Naive thymus-derived CD4-positive, alpha-beta T cell (primary cell): ENCODE data around the gene COQ4. TPM values are rescaled to one million over a fixed set of nuclear protein-coding genes. Genes with fewer than 3 reads are reported as not detected.

Source experiments
- ATAC-seq: fragments of 150-1000 bp; cut with Tn5 transposase; 2 replicates; pipeline ENCODE4 v1.10.0; 2021; ENCODE audit warnings: mild to moderate bottlenecking, moderate library complexity
- CTCF ChIA-PET: fragments of 350-600 bp; sonication (Branson Sonifier 250); formaldehyde crosslinking; loops from one replicate; lab custom pipeline; 2021; ENCODE audit warnings: antibody characterized with exemption; lab: Charles Lee
- POLR2A ChIA-PET: fragments of 350-600 bp; sonication (Branson Sonifier 250); formaldehyde crosslinking; loops from one replicate; lab custom pipeline; 2021; ENCODE audit warnings: antibody characterized with exemption, inconsistent platforms; lab: Charles Lee
- DNase-seq, 9 donors: peaks; one replicate each; pipeline versions ENCODE4 v3.0.0 to v3.0.0-alpha.2; 2020 to 2022; ENCODE audit warnings: mixed read lengths in 1 of 9
- H3K27ac ChIP-seq: one replicate; pipeline ENCODE4 v1.7.0; 2013; ENCODE audit warnings: mild to moderate bottlenecking, low read depth, low read length, moderate library complexity
- H3K27me3 ChIP-seq, 2 donors: one replicate each; pipeline ENCODE4 v1.7.0; 2013; ENCODE audit warnings: low read length in 2 of 2, mild to moderate bottlenecking in 2 of 2, moderate library complexity in 2 of 2; ENCODE audit not compliant: control insufficient read depth in 2 of 2, insufficient read depth in 2 of 2
- H3K36me3 ChIP-seq, 3 experiments: 1 replicate in 2 of 3; 2 replicates in 1 of 3; pipeline ENCODE4 v1.7.0; 2013; ENCODE audit warnings: low read length in 3 of 3, mild to moderate bottlenecking in 3 of 3, moderate library complexity in 1 of 3; ENCODE audit not compliant: insufficient read depth in 3 of 3, control insufficient read depth in 2 of 3
- H3K4me1 ChIP-seq, 2 donors: one replicate each; pipeline ENCODE4 v1.7.0; 2013; ENCODE audit warnings: low read length in 2 of 2, mild to moderate bottlenecking in 2 of 2, moderate library complexity in 1 of 2; ENCODE audit not compliant: control insufficient read depth in 2 of 2, insufficient read depth in 2 of 2
- H3K4me3 ChIP-seq: 2 replicates; pipeline ENCODE4 v1.7.0; 2013; ENCODE audit warnings: mild to moderate bottlenecking, low read length
- H3K9me3 ChIP-seq, 3 experiments: 1 replicate in 2 of 3; 2 replicates in 1 of 3; pipeline ENCODE4 v1.7.0; 2013; ENCODE audit warnings: low read length in 3 of 3; ENCODE audit not compliant: control insufficient read depth in 2 of 3
- H3K27ac Mint-ChIP-seq, 9 donors: one replicate each; pipeline ENCODE4 v1.8.0; 2020 to 2022; ENCODE audit warnings: mixed read lengths in 9 of 9, mild to moderate bottlenecking in 8 of 9, moderate library complexity in 5 of 9, inconsistent platforms in 2 of 9
- H3K27me3 Mint-ChIP-seq, 5 donors: one replicate each; pipeline ENCODE4 v1.8.0; 2021 to 2022; ENCODE audit warnings: mixed read lengths in 5 of 5, mild to moderate bottlenecking in 1 of 5
- H3K36me3 Mint-ChIP-seq, 5 donors: one replicate each; pipeline ENCODE4 v1.8.0; 2020 to 2022; ENCODE audit warnings: mixed read lengths in 5 of 5, mild to moderate bottlenecking in 3 of 5, inconsistent platforms in 1 of 5
- H3K4me1 Mint-ChIP-seq, 7 donors: one replicate each; pipeline ENCODE4 v1.8.0; 2020 to 2022; ENCODE audit warnings: mixed read lengths in 7 of 7, mild to moderate bottlenecking in 3 of 7, inconsistent platforms in 1 of 7
- H3K4me3 Mint-ChIP-seq, 10 donors: one replicate each; pipeline ENCODE4 v1.8.0; 2020 to 2022; ENCODE audit warnings: mild to moderate bottlenecking in 10 of 10, mixed read lengths in 10 of 10, moderate library complexity in 6 of 10, inconsistent platforms in 2 of 10
- H3K9me3 Mint-ChIP-seq, 11 donors: one replicate each; pipeline ENCODE4 v1.8.0; 2020 to 2022; ENCODE audit warnings: mixed read lengths in 11 of 11, mild to moderate bottlenecking in 4 of 11, inconsistent platforms in 1 of 11, moderate library complexity in 1 of 11
- intact Hi-C, 2 donors: fragments of 100-400 bp; cut with micrococcal nuclease; formaldehyde crosslinking; loops; one replicate each; pipeline ENCODE4 v1.15.1; 2023
- polyA plus RNA-seq, 2 donors: library from polyadenylated mRNA; unstranded; fragments of 300-500 nt; fragmentation: Illumina TruSeq; gene quantifications; one replicate each; pipeline ENCODE4 v1.2.3, GENCODE V29; 2021
- total RNA-seq, 6 experiments: library from RNA in 5 of 6; stranded (reverse) in 5 of 6; gene quantifications; 1 replicate in 5 of 6; 2 replicates in 1 of 6; pipeline ENCODE4 v1.2.3 and lab custom pipeline; 2021 to 2026

COQ4 gene
- total and polyA plus RNA-seq, 7 experiments from 2014 or later, result 29.6 to 47.2 (median 35.9) TPM

DNA sequence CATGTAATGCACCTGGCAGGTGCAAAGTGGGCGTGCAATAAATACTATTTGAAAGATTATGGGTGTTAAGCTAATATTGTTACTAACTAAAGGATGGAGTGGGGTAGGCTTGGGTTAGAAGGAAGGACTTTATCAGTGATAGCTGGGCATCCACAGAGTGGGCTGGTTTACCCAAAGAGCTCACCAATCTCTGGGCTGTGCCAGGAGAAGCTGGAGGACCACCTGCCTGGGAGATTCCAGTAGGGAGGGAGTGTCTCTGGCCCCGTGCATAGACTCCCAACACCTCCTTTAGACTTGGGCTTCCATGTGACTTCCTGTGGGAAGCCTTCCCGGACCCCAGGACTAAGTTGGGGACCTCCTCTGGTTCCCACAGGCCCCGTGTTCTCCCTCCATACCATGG is 42.9 kb downstream of the COQ4 start:
- Mint-ChIP-seq H3K36me3 (no peaks in the 10 kb centered on the region), H3K27me3 (no peaks in the 10 kb centered on the region), H3K4me1 (peaks cover 5 to 27% (median 10%) of the 10 kb centered on the region in 7 donors), H3K9me3 (no peaks in the 10 kb centered on the region), H3K27ac (peak overlapping the region in 4 of 9 donors; percentile 15 to 61 (median 47)), H3K4me3 (peak overlapping the region in 9 of 10 donors; percentile 14 to 74 (median 51))
- peak overlapping the region; percentile 43 for H3K27ac ChIP-seq
- H3K27me3 ChIP-seq, result no peaks in the 10 kb centered on the region
- no peaks in the 10 kb centered on the region for H3K36me3 ChIP-seq
- no peak for DNase-seq
- intact Hi-C loops, result loop anchor here in 1 of 2 donors (10.0 kb wide), 1 partner anchor 519 kb away; the partner anchor contains the start of genes KYAT1 and LRRC8A
- no peak for ATAC-seq
- no peak overlapping the region for H3K4me3 ChIP-seq
- CTCF ChIA-PET, result interaction anchor here (0.6 kb wide), 1 partner anchor 129 kb away, joined by 3 read pairs; no protein-coding TSS in a partner anchor
- H3K9me3 ChIP-seq, result no peaks in the 10 kb centered on the region
- POLR2A ChIA-PET, result interaction anchor here (0.6 to 0.7 kb wide), 3 partner anchors 90 to 710 kb away, joined by 3 to 4 read pairs (median 3); partner anchors contain the start of genes DOLK, GOLGA2, NUP188 and SWI5
- H3K4me1 ChIP-seq, result peaks cover 10 to 12% of the 10 kb centered on the region in 2 donors

GRCh38 chr9:128369024-128369706 is 46.5 kb downstream of the COQ4 start:
- DNase-seq (no peak), ATAC-seq (no peak)
- POLR2A ChIA-PET, result interaction anchor here (0.8 kb wide), 2 partner anchors 8 to 29 kb away, joined by 3 read pairs; partner anchors contain the start of gene SLC27A4
- peaks cover 0 to 13% (median 0%) of the 10 kb centered on the region in 3 experiments for H3K36me3 ChIP-seq
- Mint-ChIP-seq H3K9me3 (peaks cover 0 to 2% (median 0%) of the 10 kb centered on the region in 11 donors), H3K4me1 (peaks cover 18 to 47% (median 37%) of the 10 kb centered on the region in 7 donors), H3K36me3 (peaks cover 0 to 9% (median 6%) of the 10 kb centered on the region in 5 donors), H3K27me3 (no peaks in the 10 kb centered on the region), H3K4me3 (peak overlapping the region in 1 of 10 donors; percentile 29), H3K27ac (peak overlapping the region in 2 of 9 donors; percentile 41 to 43)
- H3K4me1 ChIP-seq, result peaks cover 17 to 22% of the 10 kb centered on the region in 2 donors
- intact Hi-C loops, result loop anchor here in 1 of 2 donors (10.0 kb wide), 1 partner anchor 516 kb away; the partner anchor contains the start of genes KYAT1 and LRRC8A
- CTCF ChIA-PET, result no interaction called here
- no peak overlapping the region for H3K4me3 ChIP-seq
- H3K27me3 ChIP-seq, result no peaks in the 10 kb centered on the region
- H3K9me3 ChIP-seq, result no peaks in the 10 kb centered on the region
- H3K27ac ChIP-seq, result no peak overlapping the region

DNA sequence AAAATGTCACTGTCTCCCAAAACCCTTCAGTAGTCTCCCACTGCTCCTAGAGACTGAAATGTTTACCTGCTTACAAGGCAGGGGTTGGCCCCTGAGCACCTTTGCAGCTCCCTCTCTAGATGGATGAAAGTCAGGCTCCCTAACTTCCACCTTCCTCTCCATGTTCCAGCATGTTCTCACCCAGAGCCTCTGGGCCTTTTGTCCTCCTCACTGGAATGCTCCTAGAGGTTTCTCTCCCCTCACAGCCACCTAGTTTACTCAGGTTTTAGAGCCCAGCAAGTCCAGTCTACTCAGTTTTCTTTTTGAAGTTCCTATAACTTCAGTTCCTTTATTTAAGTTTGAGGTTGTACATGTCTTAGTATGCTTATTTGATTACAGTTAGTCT is 47.7 kb downstream of the COQ4 start:
- Mint-ChIP-seq H3K27ac (peak overlapping the region; percentile 94 to 99 (median 98)), H3K4me3 (peak overlapping the region; percentile 86 to 99 (median 96)), H3K36me3 (peaks cover 0 to 11% (median 6%) of the 10 kb centered on the region in 5 donors), H3K27me3 (no peaks in the 10 kb centered on the region), H3K9me3 (peaks cover 0 to 2% (median 0%) of the 10 kb centered on the region in 11 donors), H3K4me1 (peaks cover 18 to 41% (median 37%) of the 10 kb centered on the region in 7 donors)
- no peak for DNase-seq
- ChIA-PET CTCF (interaction anchor here (2.9 kb wide), 1 partner anchor 8 kb away, joined by 19 read pairs; no protein-coding TSS in a partner anchor), POLR2A (interaction anchor here (0.6 to 2.7 kb wide), 5 partner anchors 9 to 183 kb away, joined by 3 to 28 read pairs (median 3); partner anchors contain the start of gene SLC27A4)
- intact Hi-C loops, result loop anchor here (2.0 to 5.0 kb wide), 5 partner anchors 50 to 1432 kb away; partner anchors contain the start of genes CERCAM (in 1 of the 2), DOLK (in 1 of the 2), GLE1 (in 1 of the 2) and NUP188 (in 1 of the 2)
- peak overlapping the region; percentile 94 for H3K27ac ChIP-seq
- peaks cover 17% of the 10 kb centered on the region in 2 donors for H3K4me1 ChIP-seq
- no peaks in the 10 kb centered on the region for H3K9me3 ChIP-seq
- peaks cover 0 to 22% (median 0%) of the 10 kb centered on the region in 3 experiments for H3K36me3 ChIP-seq
- ATAC-seq, result no peak
- H3K27me3 ChIP-seq, result no peaks in the 10 kb centered on the region
- H3K4me3 ChIP-seq, result peak overlapping the region; percentile 92

DNA sequence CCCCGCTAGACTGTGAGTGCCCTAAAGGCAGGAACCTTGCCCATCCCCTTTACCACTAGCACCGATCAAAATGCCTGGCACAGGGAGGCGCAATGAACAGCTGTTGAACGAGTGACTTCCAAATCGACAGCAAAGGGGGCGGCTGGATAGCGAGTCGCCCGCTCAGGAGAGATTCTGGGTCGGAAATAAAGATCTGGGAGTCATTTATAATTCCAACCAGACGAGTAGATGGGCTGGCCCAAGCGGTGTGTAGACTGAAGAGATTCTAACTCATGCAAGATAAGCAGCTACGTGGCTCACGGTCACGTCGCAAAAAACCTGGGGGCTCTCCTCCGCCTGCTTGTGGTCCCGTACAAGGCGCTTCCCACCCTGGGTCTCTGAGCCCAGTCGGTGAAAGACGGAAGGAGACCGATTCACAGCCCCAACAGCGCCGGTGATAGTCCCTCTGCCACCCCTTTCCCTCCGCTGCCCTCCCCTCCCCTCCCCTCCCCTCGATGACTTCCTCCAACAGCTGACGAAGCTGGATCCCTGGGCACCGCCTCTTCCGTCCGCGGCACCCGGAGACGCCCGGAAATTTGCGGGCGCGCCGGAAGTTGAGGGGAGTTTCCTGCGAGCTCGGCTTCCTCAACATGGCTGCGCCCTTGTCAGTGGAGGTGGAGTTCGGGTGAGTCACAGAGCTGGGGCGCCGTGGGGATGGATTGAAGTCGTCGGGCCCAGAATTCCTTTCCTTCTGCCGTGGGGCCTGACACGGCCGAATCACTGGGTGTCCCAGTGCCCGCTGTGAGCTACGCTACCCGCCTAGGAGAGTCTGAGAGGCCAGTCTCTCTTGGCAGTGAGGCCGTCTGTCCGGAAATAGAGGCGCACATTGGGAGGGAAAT is 48.4 kb downstream of the COQ4 start, which contains the start of gene URM1:
TSS of gene URM1 (plus strand) at position 623 of the 878 bp plus-strand sequence. CDS start at position 630, 7 bp downstream.
- ChIA-PET CTCF (interaction anchor here (0.6 to 2.9 kb wide), 4 partner anchors 9 to 160 kb away, joined by 3 to 19 read pairs (median 5); no protein-coding TSS in a partner anchor), POLR2A (interaction anchor here (0.6 to 2.7 kb wide), 11 partner anchors 9 to 657 kb away, joined by 3 to 28 read pairs (median 4); partner anchors contain the start of genes GOLGA2, SH3GLB2, SWI5 and ZER1)
- peaks cover 0 to 11% (median 9%) of the 10 kb centered on the region in 5 donors for H3K36me3 Mint-ChIP-seq
- H3K27me3 ChIP-seq, result no peaks in the 10 kb centered on the region
- peaks cover 17% of the 10 kb centered on the region in 2 donors for H3K4me1 ChIP-seq
- intact Hi-C loops, result loop anchor here (1.0 to 5.0 kb wide), 19 partner anchors 9 to 1432 kb away; partner anchors contain the start of genes CERCAM (in 2 of the 2), COQ4 (in 2 of the 2), GOLGA2 (in 2 of the 2) and ODF2 (in 2 of the 2)
- peak within 1 kb of the TSS; percentile 94 for H3K27ac ChIP-seq
- no peaks in the 10 kb centered on the region for H3K9me3 ChIP-seq
- DNase-seq (peak; percentile 88 to 97 (median 95)), ATAC-seq (peak; percentile 98)
- H3K4me3 Mint-ChIP-seq, result peak within 1 kb of the TSS; percentile 86 to 99 (median 96)
- no peaks in the 10 kb centered on the region for H3K27me3 Mint-ChIP-seq
- peaks cover 0 to 2% (median 0%) of the 10 kb centered on the region in 11 donors for H3K9me3 Mint-ChIP-seq
- H3K36me3 ChIP-seq, result peaks cover 0 to 27% (median 0%) of the 10 kb centered on the region in 3 experiments
- peak within 1 kb of the TSS; percentile 94 to 99 (median 98) for H3K27ac Mint-ChIP-seq
- peaks cover 18 to 41% (median 36%) of the 10 kb centered on the region in 7 donors for H3K4me1 Mint-ChIP-seq
- H3K4me3 ChIP-seq, result peak within 1 kb of the TSS; percentile 92

DNA sequence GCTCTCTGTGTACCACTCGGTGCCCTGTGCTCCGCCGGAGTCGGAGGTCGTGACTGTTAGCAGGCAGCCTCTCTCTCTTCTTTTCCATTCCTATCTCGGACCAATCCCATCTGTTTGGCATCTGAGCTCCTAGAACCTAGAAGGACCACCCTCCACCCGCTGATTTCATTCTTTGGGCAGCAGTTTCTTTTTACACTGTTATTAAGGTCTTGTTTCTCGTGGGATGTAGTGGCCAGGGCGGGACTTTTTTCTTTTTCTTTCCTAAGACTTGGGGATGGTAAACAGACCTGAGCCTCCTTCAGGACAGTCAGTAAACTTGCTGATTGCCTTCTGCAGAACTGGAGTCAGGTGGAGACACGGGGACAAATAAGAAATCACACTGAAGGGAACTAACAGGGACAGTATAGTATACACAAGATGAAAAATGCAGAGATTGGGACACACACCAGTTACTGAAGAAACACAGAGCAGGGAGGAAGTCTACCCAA is 49.0 kb downstream of the COQ4 start:
- intact Hi-C loops, result loop anchor here (1.0 to 5.0 kb wide), 19 partner anchors 9 to 1431 kb away; partner anchors contain the start of genes CERCAM (in 2 of the 2), COQ4 (in 2 of the 2), GOLGA2 (in 2 of the 2) and ODF2 (in 2 of the 2)
- CTCF ChIA-PET, result interaction anchor here (0.6 to 2.9 kb wide), 4 partner anchors 9 to 161 kb away, joined by 3 to 19 read pairs (median 5); no protein-coding TSS in a partner anchor
- Mint-ChIP-seq H3K27ac (peak overlapping the region; percentile 94 to 99 (median 98)), H3K27me3 (no peaks in the 10 kb centered on the region), H3K36me3 (peaks cover 0 to 11% (median 9%) of the 10 kb centered on the region in 5 donors), H3K9me3 (peaks cover 0 to 2% (median 0%) of the 10 kb centered on the region in 11 donors), H3K4me1 (peaks cover 18 to 41% (median 36%) of the 10 kb centered on the region in 7 donors), H3K4me3 (peak overlapping the region; percentile 86 to 99 (median 96))
- Histone ChIP-seq H3K36me3 (peaks cover 0 to 28% (median 0%) of the 10 kb centered on the region in 3 experiments), H3K4me3 (peak overlapping the region; percentile 92), H3K4me1 (peaks cover 17% of the 10 kb centered on the region in 2 donors), H3K27ac (peak overlapping the region; percentile 94), H3K9me3 (no peaks in the 10 kb centered on the region), H3K27me3 (no peaks in the 10 kb centered on the region)
- POLR2A ChIA-PET, result interaction anchor here (0.6 to 2.7 kb wide), 9 partner anchors 10 to 657 kb away, joined by 3 to 28 read pairs (median 4); partner anchors contain the start of genes GOLGA2, SH3GLB2, SWI5 and ZER1
- no peak for DNase-seq
- ATAC-seq, result no peak
